Breast epithelium (tissue), 4 donors: ENCODE data around the gene SLC7A5. TPM values are rescaled to one million over a fixed set of nuclear protein-coding genes. Genes with fewer than 3 reads are reported as not detected.
"Not testable (repeated sequence)": the region's sequence is repeated elsewhere in the genome, so short reads cannot be mapped to it uniquely, and the experiment has no call there.

Source experiments
- DNase-seq, 2 donors: peaks; one replicate each; pipeline ENCODE4 v3.0.0-alpha.2; 2019; ENCODE audit warnings: low spot score in 2 of 2
- H3K27ac ChIP-seq, 2 donors: fragments of 200-600 bp; sonication (generic) in 1 of 2; one replicate each; pipeline ENCODE4 v1.5.1; 2016 to 2019; ENCODE audit warnings: mild to moderate bottlenecking in 1 of 2
- H3K27me3 ChIP-seq, 2 donors: fragments of 200-600 bp; sonication (generic) in 1 of 2; one replicate each; pipeline versions ENCODE4 v1.5.1 to v1.6.0; 2017 to 2019; ENCODE audit warnings: control low read depth in 1 of 2, mild to moderate bottlenecking in 1 of 2
- H3K36me3 ChIP-seq: fragments of 200-600 bp; one replicate; pipeline ENCODE4 v1.5.1; 2019
- H3K4me1 ChIP-seq, 2 donors: fragments of 200-600 bp; sonication (generic); one replicate each; pipeline ENCODE4 v1.5.1; 2016 to 2019; ENCODE audit warnings: control low read depth in 1 of 2
- H3K4me3 ChIP-seq, 3 donors: fragments of 200-600 bp; sonication (generic); 1 replicate in 2 of 3; 2 replicates in 1 of 3; pipeline ENCODE4 v1.5.1; 2016 to 2019; ENCODE audit warnings: mild to moderate bottlenecking in 3 of 3, moderate library complexity in 2 of 3
- H3K9me3 ChIP-seq, 2 donors: fragments of 200-600 bp; sonication (generic) in 1 of 2; one replicate each; pipeline ENCODE4 v1.5.1; 2016 to 2019; ENCODE audit warnings: control low read depth in 1 of 2
- POLR2A ChIP-seq: fragments of 450-650 bp; IDR thresholded peaks from one replicate; pipeline ENCODE4 v1.6.1; 2016; ENCODE audit warnings: antibody characterized with exemption, mild to moderate bottlenecking, moderate library complexity
- POLR2AphosphoS5 ChIP-seq, 3 donors: sonication (generic); formaldehyde crosslinking; IDR thresholded peaks; one replicate each; pipeline ENCODE4 v1.6.1; 2017; ENCODE audit warnings: antibody characterized with exemption in 3 of 3
- intact Hi-C: fragments of 100-400 bp; cut with DNase I; formaldehyde crosslinking; loops from one replicate; pipeline ENCODE4 v1.15.1; 2023; ENCODE audit warnings: low total_unique reads
- total RNA-seq, 3 donors: library from RNA; depleted of rRNA; stranded (reverse); fragments of >200 nt; gene quantifications; one replicate each; pipeline ENCODE4 v1.1.0, GENCODE V29; 2016
- TF ChIP-seq, protein P1 (sequence below), 3 donors: fragments of 450-650 bp; IDR thresholded peaks; one replicate each; pipeline ENCODE4 v1.5.1; 2016 to 2017; ENCODE audit warnings: antibody characterized with exemption in 3 of 3, mild to moderate bottlenecking in 3 of 3, moderate library complexity in 3 of 3

SLC7A5 gene
- total RNA-seq, 3 donors from 2014 or later = 0.48 to 7.3 (median 5.9) TPM

DNA sequence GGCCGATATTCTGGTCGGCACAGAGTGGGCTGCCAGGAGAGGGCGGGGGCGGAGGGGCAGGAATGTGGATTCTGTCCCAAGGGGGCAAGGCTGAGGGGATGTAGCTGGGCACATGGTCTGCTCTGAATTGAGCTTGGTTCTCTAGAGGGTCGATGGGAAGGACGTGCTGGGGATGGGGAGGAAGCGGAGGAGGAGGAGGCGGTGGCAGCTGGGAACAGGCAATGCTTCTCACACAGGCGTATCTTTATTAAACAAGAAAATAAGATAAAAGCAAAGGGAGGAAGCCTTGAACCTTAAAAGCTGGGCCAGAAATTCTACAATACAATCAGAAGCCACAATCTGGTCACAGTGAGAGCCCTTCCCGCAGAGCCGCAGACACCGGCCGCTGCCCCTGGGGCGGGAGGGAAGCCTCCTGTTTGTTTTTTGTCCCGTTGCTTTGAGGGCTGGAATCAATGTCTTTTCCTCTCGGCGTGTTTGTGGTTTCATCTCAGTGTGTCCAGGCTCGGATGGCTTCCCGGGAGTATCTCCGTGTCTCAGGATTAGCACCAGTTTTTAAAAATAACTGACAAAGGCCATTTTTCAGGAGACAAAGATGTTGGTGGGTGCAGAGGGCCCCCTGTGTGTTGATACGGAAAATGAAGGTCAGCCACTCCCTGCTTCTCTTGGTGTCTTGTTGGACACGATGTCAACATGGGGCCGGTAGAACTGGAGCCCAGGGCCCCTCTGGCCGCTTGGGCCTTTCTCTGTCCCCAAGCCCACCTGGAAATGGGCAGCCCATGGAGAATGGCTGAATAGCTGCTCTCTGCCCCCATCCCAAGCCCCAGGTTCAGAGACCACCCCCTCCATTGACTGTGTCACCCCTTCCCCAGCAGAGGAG is 12.3 kb upstream of the SLC7A5 start:
- TF ChIP-seq POLR2A = no peak
- no peak for TF ChIP-seq POLR2AphosphoS5 (IDR thresholded peaks at IDR 0.05)
- TF ChIP-seq, protein P1, sequence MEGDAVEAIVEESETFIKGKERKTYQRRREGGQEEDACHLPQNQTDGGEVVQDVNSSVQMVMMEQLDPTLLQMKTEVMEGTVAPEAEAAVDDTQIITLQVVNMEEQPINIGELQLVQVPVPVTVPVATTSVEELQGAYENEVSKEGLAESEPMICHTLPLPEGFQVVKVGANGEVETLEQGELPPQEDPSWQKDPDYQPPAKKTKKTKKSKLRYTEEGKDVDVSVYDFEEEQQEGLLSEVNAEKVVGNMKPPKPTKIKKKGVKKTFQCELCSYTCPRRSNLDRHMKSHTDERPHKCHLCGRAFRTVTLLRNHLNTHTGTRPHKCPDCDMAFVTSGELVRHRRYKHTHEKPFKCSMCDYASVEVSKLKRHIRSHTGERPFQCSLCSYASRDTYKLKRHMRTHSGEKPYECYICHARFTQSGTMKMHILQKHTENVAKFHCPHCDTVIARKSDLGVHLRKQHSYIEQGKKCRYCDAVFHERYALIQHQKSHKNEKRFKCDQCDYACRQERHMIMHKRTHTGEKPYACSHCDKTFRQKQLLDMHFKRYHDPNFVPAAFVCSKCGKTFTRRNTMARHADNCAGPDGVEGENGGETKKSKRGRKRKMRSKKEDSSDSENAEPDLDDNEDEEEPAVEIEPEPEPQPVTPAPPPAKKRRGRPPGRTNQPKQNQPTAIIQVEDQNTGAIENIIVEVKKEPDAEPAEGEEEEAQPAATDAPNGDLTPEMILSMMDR (IDR thresholded peaks at IDR 0.05) = no peak
- Histone ChIP-seq H3K36me3 (no peaks in the 10 kb centered on the region), H3K27me3 (peaks cover 0 to 3% of the 10 kb centered on the region in 2 donors), H3K27ac (no peak overlapping the region), H3K4me1 (no peaks in the 10 kb centered on the region), H3K9me3 (no peaks in the 10 kb centered on the region), H3K4me3 (no peak overlapping the region)
- no peak for DNase-seq
- intact Hi-C loops = no loop called here

DNA sequence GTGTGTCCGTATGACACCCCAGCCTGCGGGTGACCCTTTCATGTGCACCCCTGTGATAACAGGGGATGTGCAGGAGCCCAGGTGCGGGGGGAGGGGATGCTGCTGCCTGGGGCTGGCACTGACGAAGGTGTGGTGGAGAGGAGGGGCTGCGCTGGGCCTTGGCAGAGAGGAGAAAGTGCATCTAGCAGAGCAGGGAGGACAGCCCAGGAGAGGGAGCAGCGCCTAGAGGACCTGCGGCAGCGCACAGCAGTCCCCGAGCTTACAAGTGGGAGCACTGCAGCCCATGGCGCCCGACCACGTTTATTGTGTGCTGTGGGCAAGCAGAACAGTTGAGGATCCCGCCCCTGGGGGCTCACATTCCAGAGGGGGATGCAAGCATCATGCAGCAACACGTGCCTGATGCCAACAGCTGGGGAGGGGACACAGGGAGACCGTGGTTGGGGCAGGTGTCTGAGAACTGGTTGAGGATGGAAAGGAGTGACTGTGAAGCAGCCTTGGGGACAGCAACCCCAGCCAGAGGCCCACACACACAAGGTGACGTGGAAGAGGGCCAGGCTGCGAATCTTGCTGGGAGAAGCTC is 10.9 kb upstream of the SLC7A5 start:
- no peaks in the 10 kb centered on the region for H3K36me3 ChIP-seq
- no peak for TF ChIP-seq POLR2A
- TF ChIP-seq, protein P1 (IDR thresholded peaks at IDR 0.05) = no peak
- TF ChIP-seq POLR2AphosphoS5 (IDR thresholded peaks at IDR 0.05) = no peak
- intact Hi-C loops = no loop called here
- no peaks in the 10 kb centered on the region for H3K4me1 ChIP-seq
- H3K4me3 ChIP-seq = no peak overlapping the region
- H3K27me3 ChIP-seq = peaks cover 0 to 11% of the 10 kb centered on the region in 2 donors
- no peak overlapping the region for H3K27ac ChIP-seq
- no peaks in the 10 kb centered on the region for H3K9me3 ChIP-seq
- no peak for DNase-seq

DNA sequence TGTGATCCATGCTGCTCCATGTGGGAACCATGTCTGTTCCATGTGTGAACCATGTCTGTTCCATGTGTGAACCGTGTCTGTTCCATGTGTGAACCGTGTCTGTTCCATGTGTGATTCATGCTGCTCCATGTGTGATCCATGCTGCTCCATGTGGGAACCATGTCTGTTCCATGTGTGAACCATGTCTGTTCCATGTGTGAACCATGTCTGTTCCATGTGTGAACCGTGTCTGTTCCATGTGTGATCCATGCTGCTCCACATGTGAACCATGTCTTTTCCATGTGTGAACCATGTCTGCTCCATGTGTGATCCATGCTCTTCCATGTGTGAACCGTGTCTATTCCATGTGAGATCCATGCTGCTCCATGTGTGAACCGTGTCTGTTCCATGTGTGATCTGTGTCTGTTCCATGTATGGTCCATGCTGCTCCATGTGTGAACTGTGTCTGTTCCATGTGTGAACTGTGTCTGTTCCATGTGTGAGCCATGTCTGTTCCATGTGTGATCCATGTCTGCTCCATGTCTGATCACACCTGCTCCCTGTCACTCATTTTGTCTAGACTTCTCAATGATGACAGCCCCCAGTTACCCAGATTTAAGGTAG is 10.2 kb upstream of the SLC7A5 start:
- H3K27ac ChIP-seq, DNase-seq, H3K4me3 ChIP-seq, intact Hi-C loops, H3K4me1 ChIP-seq, H3K36me3 ChIP-seq, H3K9me3 ChIP-seq: not testable (repeated sequence)
- peaks cover 0 to 15% of the 10 kb centered on the region in 2 donors for H3K27me3 ChIP-seq

DNA sequence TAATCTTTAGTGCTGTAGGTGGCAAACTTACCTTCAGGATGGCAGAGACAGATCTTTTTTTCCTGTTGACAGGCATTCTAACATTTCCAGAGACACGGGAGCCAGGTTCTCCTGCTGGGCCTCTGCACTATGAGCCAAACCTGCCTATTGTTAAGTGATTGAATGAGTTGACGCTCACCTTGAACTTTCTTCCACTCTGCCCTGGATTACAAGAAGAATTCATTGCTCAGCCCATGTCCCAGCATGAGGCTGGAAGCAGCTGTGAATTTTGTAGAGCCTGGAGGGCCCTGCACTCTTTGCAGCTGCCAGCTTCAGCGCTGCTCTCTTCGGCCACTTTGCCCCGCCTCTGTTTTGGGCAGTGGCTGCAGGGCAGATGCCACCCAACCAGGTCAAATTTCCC is 9.4 kb upstream of the SLC7A5 start:
- H3K4me3 ChIP-seq = no peak overlapping the region
- TF ChIP-seq, protein P1 (IDR thresholded peaks at IDR 0.05) = no peak
- TF ChIP-seq POLR2A = no peak
- no peak for TF ChIP-seq POLR2AphosphoS5 (IDR thresholded peaks at IDR 0.05)
- intact Hi-C loops = no loop called here
- no peak overlapping the region for H3K27ac ChIP-seq
- H3K4me1 ChIP-seq = no peaks in the 10 kb centered on the region
- no peaks in the 10 kb centered on the region for H3K9me3 ChIP-seq
- H3K36me3 ChIP-seq = no peaks in the 10 kb centered on the region
- peaks cover 0 to 15% of the 10 kb centered on the region in 2 donors for H3K27me3 ChIP-seq
- no peak for DNase-seq

DNA sequence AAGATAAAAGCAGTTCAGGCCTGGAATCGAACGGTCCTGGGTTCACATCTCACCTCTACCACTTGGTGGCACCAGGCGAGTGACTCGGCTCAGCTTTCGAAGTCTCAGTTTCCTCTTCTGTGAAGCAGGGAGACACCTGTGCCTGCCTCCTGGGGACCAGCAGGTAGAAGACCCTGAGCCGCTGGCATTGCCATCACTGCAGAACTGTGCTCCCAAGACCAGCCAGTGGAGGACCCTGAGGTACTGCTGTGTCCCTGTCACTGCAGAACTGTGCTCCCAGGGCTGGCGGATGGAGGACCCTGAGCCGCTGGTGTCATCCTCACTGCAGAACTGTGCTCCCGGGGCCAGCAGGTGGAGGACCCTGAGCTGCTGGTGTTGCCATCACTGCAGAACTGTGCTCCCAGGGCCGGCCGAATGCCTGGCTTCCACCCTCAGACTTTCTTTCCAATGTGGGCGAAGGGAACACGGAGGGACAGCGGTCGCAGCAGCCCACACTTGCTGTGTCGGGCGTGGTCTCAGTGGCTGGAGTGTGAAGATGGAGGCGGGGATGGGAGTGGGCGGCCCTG is 8.7 kb upstream of the SLC7A5 start:
- H3K36me3 ChIP-seq = no peaks in the 10 kb centered on the region
- no peak for DNase-seq
- H3K4me1 ChIP-seq = no peaks in the 10 kb centered on the region
- H3K4me3 ChIP-seq = no peak overlapping the region
- no peak for TF ChIP-seq POLR2AphosphoS5 (IDR thresholded peaks at IDR 0.05)
- no peak for TF ChIP-seq POLR2A
- H3K27ac ChIP-seq = no peak overlapping the region
- H3K27me3 ChIP-seq = peaks cover 0 to 15% of the 10 kb centered on the region in 2 donors
- intact Hi-C loops = no loop called here
- no peaks in the 10 kb centered on the region for H3K9me3 ChIP-seq
